GM21360 (cell line): ENCODE data around the gene EDA.

Experiments
- ATAC-seq: cut with Tn5 transposase; IDR thresholded peaks from one replicate; pipeline ENCODE4 v1.9.1; 2021; ENCODE audit warnings: mild to moderate bottlenecking, moderate library complexity; ENCODE audit not compliant: unreplicated experiment

The EDA gene

DNA sequence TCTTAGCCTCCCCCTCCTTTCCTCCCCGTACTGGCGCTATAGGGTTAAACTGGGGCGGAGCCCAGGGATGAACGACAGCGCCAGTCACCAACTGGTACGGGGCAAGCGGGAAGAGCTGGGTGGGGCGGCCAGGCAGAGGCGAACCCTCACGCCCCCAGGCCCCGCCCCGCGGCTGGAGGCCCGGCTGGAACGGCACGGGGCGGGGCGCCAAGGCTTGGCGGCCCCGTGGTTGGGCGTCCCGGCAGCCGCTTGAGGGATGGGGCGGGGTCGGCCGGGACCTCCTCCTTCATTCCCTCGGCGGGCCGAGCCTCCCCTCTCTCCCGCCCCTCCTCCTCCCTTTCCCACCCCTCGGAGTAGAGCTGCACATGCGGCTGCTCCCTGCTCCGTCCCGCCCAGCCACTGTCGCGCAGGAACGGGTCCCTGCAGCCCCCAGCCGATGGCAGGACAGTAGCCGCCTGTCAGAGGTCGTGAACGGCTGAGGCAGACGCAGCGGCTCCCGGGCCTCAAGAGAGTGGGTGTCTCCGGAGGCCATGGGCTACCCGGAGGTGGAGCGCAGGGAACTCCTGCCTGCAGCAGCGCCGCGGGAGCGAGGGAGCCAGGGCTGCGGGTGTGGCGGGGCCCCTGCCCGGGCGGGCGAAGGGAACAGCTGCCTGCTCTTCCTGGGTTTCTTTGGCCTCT lies at the start of gene EDA:
Gene EDA (plus strand): TSS at position 335 of the 678 bp plus-strand sequence.
- peak; percentile 95 for ATAC-seq

- no peak for ATAC-seq
Measured at GRCh38 chrX:69568828-69569227, 47.1 kb upstream of the EDA start.

DNA sequence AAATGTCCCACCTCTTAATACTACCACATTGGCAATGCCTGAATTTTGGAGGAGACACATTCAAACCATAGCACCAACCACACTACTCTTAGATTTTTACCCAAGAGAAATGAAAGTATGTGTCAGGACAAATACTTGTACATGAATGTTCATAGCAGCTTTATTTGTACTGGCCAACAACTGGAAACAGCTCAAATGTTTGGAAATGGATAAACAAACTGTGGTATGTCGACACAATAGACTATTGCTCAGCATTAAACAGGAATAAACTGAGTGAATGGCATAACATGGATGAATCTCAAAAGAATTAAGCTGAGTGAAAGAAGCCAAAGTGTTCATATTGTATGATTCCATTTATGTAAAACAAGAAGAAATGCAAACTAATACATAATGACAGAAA lies 18.5 kb upstream of the EDA start:
- ATAC-seq = no peak

DNA sequence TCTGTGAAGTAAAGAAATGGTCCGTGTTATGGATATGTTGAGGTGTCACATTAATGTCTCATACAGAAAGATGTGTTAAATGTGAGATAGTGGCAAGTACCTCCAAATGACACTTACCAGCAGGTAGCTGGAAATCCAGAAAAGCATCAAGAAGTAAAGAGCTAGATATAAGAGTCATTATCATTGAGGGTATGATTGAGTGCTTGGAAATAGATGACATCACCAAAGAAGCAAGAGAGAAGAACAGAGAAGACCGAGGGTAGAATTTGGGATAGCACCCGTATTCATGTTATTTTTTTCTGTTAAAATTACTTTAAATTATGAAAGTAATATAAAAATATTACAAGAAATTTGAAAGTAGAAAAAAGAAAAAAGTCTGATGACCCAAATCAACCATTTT lies 15.7 kb upstream of the EDA start:
- ATAC-seq = no peak

GRCh38 chrX:69603566-69604194 lies 12.2 kb upstream of the EDA start:
- no peak for ATAC-seq

DNA sequence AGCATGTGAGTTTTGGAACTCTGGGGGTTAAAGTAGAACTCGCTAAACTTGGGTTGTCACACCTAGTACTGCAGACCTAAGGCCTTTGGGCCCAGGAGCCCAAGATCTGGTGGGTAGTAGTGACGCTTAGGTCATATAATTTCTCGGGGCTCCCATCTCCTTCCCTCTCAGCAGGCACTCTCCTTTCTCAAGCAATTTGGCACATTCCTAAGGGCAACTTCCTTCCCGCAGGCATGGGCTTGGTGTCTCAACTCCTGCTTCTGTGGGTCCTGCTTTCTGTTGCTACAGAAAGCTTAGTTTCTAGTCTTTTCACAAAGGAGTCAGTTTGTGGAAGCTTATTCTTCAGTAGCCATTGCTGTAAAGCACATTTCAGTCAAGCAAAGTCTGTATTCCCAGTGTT lies 10.4 kb upstream of the EDA start:
- ATAC-seq = no peak

GRCh38 chrX:69607616-69608015 lies 8.3 kb upstream of the EDA start:
- no peak for ATAC-seq

- no peak for ATAC-seq
Measured at GRCh38 chrX:69613946-69614345, 2.0 kb upstream of the EDA start.

DNA sequence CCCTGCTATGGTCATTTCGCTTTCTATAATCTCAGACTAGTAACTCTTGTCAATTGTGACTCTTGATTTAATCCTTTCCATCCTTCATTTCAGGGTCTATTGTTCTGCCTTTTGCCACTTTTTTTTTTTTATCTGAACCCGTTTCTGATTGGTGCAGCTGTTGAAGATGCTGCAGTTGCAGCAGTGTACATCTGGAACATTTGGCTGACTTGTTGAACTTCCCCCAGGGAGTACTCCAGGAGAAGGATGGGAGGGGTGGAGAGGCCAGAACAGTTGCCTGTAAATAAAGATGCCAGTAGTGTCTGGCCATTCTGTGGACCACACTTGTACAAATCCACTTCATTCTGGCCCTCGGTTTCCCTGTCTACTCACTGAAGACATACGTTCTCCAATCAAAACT lies 1.0 kb upstream of the EDA start:
- ATAC-seq = no peak

- ATAC-seq = no peak
Measured at GRCh38 chrX:69615342-69615741, 571 bp upstream of the EDA start.

- no peak for ATAC-seq
Measured at GRCh38 chrX:69616457-69617203, 717 bp downstream of the EDA start.

- no peak for ATAC-seq
Measured at GRCh38 chrX:69618803-69619202, 2.9 kb downstream of the EDA start.

- no peak for ATAC-seq
Measured at GRCh38 chrX:69626129-69626528, 10.2 kb downstream of the EDA start.

GRCh38 chrX:69627744-69628143 lies 11.8 kb downstream of the EDA start:
- no peak for ATAC-seq

GRCh38 chrX:69630147-69630546 lies 14.2 kb downstream of the EDA start:
- no peak for ATAC-seq

DNA sequence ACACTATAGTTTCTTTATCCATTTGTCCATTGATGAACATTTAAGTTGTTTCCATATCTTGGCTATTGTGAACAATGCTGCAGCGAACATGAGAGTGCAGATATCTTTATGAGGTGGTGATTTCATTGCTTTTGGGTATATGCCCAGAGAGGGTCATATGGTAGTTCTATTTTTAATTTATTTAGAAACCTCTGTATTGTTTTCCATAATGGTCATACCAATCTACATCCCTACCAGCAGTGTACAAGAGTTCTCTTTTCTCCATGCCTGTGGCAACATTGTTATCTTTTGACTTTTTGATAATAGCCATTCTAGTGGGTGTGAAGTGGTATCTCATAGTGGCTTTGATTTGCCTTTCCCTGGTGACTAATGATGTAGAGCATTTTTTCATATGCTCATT lies 48.8 kb downstream of the EDA start:
- ATAC-seq = no peak

DNA sequence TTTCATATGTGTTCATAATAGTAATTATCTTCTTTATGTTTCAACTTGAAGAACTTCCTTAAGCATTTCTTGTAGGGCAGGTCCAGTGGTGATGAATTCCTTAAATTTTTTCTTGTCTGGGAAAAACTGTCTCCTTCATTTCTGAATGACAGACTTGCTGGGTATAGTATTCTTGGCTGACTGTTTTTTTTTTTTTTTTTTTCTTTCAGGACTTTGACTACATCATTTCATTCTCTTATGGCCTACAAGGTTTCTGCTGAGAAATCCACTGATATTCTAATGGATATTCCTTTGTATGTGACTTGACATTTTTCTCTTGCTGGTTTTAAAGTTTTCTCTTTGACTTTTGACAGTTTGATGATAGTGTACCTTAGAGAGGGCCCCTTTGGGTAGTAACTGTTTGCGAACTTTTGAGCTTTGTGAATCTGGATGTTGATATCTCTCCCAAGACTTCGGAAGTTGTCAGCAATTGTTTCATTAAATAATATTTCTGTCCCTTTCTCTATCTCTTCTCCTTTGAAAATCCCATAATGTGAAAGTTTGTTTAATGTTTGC lies 54.2 kb downstream of the EDA start:
- no peak for ATAC-seq

DNA sequence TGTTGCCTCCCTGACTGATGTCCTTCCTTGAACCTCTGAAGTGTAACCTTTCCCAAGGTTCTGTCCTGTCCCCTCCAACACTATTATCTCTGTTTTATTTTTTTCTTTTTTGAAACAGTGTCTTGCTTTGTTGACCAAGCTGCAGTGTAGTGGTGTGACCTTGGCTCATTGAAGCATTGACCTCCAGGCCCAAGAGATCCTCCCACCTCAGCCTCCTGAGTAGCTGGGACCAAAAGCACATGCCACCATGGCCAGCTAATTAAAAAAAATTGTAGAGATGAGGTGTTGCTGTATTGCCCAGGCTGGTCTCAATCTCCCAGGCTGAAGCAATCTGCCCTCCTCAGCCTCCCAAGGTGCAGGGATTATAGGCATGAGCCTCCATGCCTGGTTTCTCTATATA lies 59.0 kb downstream of the EDA start:
- no peak for ATAC-seq

DNA sequence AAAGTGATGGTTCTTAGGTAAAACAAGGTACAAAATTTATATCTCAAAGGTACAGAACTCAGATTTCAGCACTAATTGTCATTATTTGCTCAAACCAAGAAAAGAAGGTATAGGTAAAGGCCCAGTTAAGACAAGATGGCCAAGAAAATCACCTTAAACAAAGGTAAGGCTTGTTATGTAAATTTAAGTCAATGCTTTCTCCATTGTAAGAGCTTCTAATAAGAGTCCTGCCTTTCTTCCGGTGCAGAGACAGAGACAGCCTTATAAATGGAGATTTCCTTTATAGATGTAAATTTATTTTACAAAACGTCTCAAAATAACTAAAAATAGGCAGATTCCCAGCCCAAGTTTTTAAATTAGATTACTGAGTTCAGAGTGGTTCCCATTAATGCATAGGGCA lies 89.9 kb downstream of the EDA start:
- ATAC-seq = no peak

- ATAC-seq = no peak
Measured at GRCh38 chrX:69718102-69718501, 102.2 kb downstream of the EDA start.

DNA sequence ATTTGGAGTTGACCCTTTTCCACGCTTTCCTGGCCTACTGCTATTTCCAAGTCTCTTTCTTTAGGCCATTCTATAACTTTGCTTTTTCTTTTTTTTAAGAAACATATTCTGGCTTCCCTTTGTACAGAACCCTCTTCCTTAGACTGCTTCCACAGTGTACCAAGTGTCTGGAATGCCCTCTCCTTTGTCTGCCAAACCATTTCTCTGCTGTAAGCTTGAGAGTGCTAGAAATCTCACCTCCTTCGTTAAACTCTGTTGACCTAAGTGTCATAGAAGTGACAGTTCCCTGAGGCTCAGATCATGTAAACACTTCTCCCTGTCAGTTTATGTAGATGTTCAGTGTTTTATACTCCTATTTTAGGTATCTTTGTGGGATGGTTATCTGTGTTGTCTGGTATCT lies 108.4 kb downstream of the EDA start:
- ATAC-seq = no peak

- no peak for ATAC-seq
Measured at GRCh38 chrX:69740317-69740716, 124.4 kb downstream of the EDA start.
